ENCODE results near the gene ADCK2. TPM values are rescaled to one million over a fixed set of nuclear protein-coding genes. Genes with fewer than 3 reads are reported as not detected.

ADCK2 gene
- total and polyA plus RNA-seq, 2 donors (not counting 3 experiments of a cell fraction or from before 2014, with no cell fraction given), result 10.3 to 13.3 TPM

DNA sequence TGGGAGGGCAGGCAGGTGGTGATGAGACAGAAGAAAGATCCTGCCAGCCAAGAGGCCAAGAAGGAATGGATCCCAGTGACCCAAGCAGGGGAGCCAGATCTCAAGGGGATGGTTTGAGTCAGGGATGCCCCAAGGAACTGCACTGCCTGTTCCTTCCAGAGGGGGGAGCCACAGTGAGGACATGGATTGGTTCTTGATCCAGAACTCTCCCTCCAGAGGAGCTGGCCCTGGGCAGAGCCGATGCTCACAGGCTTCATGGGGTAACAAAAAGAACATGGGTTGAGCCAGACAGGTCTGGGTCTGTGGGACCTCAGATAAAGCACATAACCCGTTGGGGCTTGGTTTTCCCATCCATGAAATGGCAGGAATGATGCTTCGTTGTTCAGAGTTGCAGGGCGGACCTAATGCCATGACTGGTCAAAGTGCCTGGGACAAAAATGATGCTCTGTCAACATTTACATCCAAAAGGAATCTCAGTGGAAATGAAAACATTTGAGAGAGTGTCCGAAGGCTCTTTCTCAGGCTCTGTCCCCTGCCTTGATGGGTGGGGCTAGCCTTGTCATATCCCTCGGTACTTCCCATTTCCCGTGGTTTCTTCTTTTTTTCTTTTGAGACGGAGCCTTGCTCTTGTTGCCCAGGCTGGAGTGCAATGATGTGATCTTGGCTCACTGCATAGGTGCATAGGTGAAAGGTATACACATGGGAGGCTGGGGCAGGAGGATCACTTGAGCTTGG lies 27.4 kb upstream of the ADCK2 start:
- Histone ChIP-seq H3K9me1 (replicated peaks; ENCODE audit: control insufficient read depth, extremely low read depth, insufficient read depth, low read length) (no peaks in the 10 kb centered on the region), H3K4me3 (replicated peaks in 1 of 3; ENCODE audit: insufficient read depth in 1 of 3, low read depth in 1 of 3, low read length in 3 of 3) (no peak overlapping the region), H2AFZ (ENCODE audit: low read depth, low read length) (no peak overlapping the region), H3K9me3 (replicated peaks; ENCODE audit: control insufficient read depth, insufficient read depth, low read length) (no peaks in the 10 kb centered on the region), H3K4me1 (ENCODE audit: control insufficient read depth, extremely low read depth, insufficient read depth, low read length) (peaks cover 4% of the 10 kb centered on the region), H3K27ac (ENCODE audit: insufficient read depth, low read depth, low read length) (no peak overlapping the region), H3K79me2 (ENCODE audit: control insufficient read depth, insufficient read depth, low read length) (no peaks in the 10 kb centered on the region), H3K9ac (replicated peaks; ENCODE audit: extremely low read depth, insufficient read depth, low read length) (no peak overlapping the region), H4K20me1 (replicated peaks; ENCODE audit: control insufficient read depth, extremely low read depth, insufficient read depth, low read length) (no peaks in the 10 kb centered on the region), H3K36me3 (ENCODE audit: control insufficient read depth in 2 of 2, extremely low read depth in 1 of 2, insufficient read depth in 2 of 2, low read length in 2 of 2) (no peaks in the 10 kb centered on the region), H3K4me2 (ENCODE audit: insufficient read depth, low read length) (no peak overlapping the region), H3K27me3 (ENCODE audit: control insufficient read depth in 2 of 2, insufficient read depth in 2 of 2, low read length in 2 of 2) (peaks cover 7 to 17% of the 10 kb centered on the region in 2 experiments)
- TF ChIP-seq GATA2 (IDR thresholded peaks at IDR 0.05; ENCODE audit: insufficient read depth, insufficient read length, low read depth, low read length) (no peak), MAX (IDR thresholded peaks at IDR 0.05; ENCODE audit: insufficient read depth, insufficient read length) (no peak), EZH2 (IDR thresholded peaks at IDR 0.05; ENCODE audit: borderline replicate concordance, low read depth, low read length, severe bottlenecking) (no peak), POLR2A (IDR thresholded peaks at IDR 0.05; ENCODE audit: low read depth, low read length) (no peak)
- TF ChIP-seq, protein P1, sequence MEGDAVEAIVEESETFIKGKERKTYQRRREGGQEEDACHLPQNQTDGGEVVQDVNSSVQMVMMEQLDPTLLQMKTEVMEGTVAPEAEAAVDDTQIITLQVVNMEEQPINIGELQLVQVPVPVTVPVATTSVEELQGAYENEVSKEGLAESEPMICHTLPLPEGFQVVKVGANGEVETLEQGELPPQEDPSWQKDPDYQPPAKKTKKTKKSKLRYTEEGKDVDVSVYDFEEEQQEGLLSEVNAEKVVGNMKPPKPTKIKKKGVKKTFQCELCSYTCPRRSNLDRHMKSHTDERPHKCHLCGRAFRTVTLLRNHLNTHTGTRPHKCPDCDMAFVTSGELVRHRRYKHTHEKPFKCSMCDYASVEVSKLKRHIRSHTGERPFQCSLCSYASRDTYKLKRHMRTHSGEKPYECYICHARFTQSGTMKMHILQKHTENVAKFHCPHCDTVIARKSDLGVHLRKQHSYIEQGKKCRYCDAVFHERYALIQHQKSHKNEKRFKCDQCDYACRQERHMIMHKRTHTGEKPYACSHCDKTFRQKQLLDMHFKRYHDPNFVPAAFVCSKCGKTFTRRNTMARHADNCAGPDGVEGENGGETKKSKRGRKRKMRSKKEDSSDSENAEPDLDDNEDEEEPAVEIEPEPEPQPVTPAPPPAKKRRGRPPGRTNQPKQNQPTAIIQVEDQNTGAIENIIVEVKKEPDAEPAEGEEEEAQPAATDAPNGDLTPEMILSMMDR (IDR thresholded peaks at IDR 0.05; ENCODE audit: extremely low read depth in 1 of 2, insufficient read depth in 1 of 2, low read depth in 1 of 2, low read length in 2 of 2), result peak; percentile 11 to 31
- FAIRE-seq (no peak), DNase-seq (ENCODE audit: low read depth, low spot score) (no peak)
- dilution Hi-C loops (cut with MboI; ENCODE audit: extremely low pct_ligation_motif_present, low sequenced_read_pairs) (no loop called here), intact Hi-C loops (cut with micrococcal nuclease) (no loop called here)
- POLR2A ChIA-PET, result no interaction called here
- no TSS peak for BruUV-seq (replicated peaks)
- CTCF ChIA-PET, result interaction anchor here (1.0 kb wide), 1 partner anchor 127 kb away, joined by 3 read pairs; no protein-coding TSS in a partner anchor
